ENCODE data around the gene GPN2.
"Not testable (repeated sequence)": the region's sequence is repeated elsewhere in the genome, so short reads cannot be mapped to it uniquely, and the experiment has no call there.

GPN2 gene

GRCh38 chr1:26856604-26857469 lies 33.2 kb downstream of the GPN2 start:
- no peak for DNase-seq

DNA sequence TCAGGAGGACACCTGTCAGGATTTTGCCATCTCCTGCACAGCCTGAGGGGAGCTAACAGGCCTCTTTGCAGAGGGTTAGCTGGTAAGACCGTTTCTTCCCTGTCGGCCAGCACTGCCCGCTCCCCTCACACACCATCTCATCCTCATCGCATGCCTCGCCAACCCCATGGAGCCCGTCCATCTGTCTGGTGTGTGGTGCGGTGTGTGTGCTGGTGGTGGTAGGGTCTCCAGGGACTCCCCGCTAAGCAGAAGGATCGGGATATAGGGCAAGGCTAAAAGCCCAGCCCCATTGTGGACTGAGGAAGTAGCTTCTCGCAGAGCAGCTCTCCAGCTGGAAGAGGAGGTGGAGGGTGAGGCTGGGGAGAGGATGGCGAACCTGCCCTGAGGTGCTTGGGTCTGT lies 33.9 kb downstream of the GPN2 start:
- no peak for DNase-seq

DNA sequence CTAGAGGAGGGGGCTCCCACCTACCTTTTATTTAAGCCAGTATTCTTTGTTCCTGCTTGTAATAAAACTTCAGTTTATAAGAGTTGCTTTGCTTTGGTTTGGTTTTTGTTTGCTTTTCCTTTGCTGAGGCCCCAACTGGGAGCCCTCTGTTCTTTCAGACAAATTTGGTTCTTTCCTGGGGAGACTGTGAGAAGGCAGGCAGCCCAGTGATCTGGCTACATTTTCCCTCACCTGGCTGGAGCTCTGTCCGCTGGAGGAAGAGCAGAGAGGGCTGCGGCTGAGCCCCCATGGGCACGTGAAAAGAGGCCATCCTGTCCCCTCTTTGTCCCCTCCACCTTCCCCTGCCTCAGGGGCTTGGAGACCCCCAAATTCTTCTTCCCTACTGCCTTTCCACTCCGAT lies 34.4 kb downstream of the GPN2 start:
- no peak for DNase-seq

DNA sequence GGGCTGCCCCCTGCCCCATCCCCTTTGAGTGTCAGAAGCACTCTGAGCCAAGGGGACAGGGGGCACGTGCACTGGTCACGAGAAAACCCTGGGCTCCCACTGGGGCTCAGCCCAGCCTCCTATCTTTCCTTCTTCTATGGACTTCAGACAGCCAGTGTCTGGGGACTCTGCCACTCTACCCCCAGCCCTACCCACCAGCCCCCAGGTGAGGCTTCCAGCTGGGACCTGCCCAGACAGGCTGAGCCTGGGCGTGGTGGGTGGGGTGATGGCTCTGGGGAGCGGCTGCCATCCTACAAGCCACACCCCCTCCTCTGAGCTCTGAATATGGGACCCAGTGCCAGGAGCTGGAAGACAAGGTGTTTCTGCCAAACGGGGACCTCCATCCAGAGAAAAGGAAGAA lies 35.2 kb downstream of the GPN2 start:
- no peak for DNase-seq

DNA sequence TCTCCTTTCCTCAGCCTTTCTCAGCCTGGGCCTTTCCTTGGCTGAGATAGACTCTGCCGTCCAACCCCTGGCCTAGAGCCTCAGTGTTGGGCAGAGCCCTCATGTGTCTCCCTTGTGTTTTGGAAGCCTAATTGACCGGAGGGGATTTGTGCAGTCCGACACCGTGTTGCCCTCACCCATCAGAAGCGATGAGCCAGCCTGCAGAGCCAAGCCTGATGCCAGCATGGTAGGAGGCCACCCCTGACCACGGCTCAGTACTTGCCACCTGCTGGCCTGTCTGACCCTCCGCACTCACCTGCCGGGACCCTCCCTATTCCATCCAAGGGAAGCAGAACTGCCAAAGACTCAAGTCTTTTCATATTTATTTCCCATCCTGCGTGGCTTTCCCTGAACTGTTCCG lies 36.5 kb downstream of the GPN2 start:
- DNase-seq: no peak

DNA sequence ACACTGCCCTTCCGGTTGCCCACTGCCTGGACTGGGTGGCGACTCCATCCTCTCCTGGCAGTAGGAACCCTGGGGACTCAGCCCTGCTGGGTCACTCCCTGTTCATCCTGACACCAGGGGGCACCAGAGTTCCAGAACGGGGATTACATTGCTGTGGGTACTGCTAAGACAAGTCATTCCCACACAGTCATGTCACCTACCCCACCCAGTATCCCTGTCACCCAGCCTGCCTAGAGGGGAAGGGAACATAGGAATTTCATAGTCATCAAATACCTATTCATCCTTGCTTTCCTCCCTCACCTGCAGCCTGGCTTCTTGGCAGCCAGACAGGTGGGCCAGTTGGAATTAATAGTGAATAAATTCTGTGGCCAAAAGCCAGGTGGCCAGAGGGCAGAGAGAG lies 36.9 kb downstream of the GPN2 start:
- DNase-seq: peak; percentile 13

DNA sequence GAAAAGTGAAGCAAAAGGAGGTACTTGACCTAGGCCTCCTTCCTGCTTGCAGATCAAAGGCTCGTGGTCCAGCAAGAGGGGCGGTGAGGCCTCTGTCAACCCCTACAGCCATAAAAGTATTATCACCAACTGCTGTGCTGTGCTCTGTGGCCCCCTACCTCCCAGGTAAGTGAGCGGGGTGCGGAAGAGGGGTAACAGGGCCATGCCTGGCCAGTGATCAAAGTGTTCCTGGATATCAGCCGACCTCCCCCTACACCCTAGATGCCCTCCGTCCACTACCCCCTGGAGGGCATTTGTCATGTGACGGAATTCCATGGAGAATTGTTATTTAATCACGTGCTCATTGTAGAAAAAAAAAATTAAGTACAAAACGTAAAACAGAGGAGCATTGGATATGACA lies 37.4 kb downstream of the GPN2 start:
- DNase-seq: no peak

GRCh38 chr1:26851106-26851684 lies 38.9 kb downstream of the GPN2 start:
- DNase-seq: no peak

- no peak for DNase-seq
Observed at GRCh38 chr1:26848941-26849774, 40.9 kb downstream of the GPN2 start.

DNA sequence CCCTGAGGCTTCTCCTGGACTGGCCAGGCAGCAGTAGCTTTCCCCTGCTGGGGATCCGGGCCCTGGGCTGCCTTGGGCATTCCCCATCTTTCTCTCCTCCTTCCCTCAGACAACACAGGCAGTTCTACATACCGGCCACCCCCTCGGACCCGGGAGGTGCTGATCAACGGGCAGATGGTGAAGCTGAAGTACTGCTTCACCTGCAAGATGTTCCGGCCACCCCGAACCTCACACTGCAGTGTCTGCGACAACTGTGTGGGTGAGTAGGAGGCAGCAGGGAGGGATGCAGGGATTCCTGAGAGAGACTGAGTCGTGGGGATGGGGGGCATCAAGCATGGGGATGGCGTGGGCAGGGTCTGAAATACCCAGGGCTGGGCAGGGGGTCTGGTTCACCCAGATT lies 41.6 kb downstream of the GPN2 start:
- DNase-seq: no peak

GRCh38 chr1:26847826-26848225 lies 42.3 kb downstream of the GPN2 start:
- DNase-seq: not testable (repeated sequence)

GRCh38 chr1:26844424-26845196 lies 45.5 kb downstream of the GPN2 start:
- DNase-seq: no peak

- DNase-seq: no peak
Observed at GRCh38 chr1:26839779-26840178, 50.3 kb downstream of the GPN2 start.

DNA sequence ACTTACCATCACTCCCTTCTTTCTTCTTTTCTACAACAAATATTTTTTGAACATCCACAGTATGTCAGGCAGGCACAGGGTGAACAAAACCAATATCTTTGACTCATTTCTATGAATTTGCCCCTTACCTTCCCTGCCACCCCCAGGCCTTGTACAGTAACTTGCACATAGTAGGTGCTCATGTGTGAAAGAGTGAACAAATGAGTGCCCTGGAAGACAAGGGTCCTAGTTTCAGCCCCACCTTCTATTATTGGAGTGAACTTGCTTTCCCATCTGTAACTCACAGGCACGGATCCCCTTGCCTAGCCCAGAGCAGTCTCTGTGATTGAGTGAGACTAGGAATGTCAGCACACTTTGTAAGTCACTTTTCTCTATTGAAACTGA lies 50.8 kb downstream of the GPN2 start:
- no peak for DNase-seq

- DNase-seq: no peak
Observed at GRCh38 chr1:26838474-26839338, 51.4 kb downstream of the GPN2 start.

- DNase-seq: not testable (repeated sequence)
Observed at GRCh38 chr1:26837665-26838064, 52.4 kb downstream of the GPN2 start.

- no peak for DNase-seq
Observed at GRCh38 chr1:26833432-26834405, 56.4 kb downstream of the GPN2 start.

DNA sequence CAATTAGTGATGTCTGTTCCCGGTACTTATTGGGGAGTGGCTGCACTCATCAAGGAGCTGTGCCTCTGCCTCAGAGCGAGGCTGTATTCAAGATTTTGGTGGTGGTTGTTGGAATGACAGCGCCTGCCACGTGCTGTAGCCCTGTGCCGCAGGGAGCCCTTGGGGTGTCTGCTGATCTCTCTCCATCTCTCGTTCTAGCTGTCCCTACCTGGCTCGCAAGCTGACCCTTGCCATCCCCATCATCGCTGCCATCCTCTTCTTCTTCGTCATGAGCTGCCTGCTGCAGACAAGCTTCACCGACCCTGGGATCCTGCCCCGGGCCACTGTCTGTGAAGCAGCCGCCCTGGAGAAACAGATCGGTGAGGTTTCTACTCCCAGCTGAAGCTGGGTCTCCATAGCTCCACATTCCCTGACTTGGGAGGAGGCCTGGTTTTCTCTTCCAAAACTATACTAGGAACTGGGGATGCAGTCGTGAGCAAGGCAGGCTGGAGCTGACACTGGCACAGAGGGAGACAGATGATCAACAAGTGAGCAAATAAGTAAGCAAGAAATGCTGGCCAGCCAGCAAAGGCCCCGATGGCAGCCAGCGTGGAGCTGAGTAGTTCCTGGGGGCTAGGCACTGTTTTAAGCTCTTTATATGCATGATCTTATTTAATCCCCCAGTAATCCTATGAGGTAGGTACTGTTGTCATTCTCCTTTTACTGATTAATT lies 57.7 kb downstream of the GPN2 start:
- no peak for DNase-seq

DNA sequence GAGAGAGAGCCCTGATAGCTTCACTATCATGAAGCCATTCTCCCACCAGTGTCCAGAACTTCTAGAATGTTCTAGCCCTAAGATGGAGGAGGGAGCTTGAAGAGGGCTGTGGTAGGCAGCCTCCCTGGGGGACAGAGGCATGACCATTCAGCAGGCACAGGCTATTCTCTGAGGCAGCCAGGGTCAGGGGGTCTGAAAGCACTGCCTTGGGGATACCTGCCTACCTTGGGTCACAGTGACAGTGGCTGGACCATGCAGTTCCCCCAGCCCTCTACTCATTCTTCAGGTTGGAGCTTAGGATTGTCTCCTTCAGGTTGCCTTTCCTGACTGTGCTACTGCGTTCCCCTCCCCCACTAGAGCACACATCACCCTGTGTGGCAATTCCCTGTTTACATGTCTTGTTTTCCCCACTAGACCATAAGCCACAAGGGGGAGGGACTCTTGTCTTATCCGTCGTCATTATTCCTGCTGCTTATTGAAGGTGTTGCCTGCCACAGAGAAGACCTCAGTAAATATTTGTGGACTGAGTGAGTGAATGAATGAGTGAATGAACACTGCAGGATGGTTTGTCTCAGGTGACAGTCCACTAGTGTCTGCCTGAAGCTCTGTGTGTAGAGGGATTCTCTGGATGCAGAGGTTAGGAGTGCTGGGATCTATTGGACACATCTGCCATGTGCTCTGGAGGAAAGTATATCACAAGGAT lies 58.4 kb downstream of the GPN2 start:
- no peak for DNase-seq

Data from NCI-H446 treated with DMSO at 0.1 percent for 48 hours (cell line).